HepG2 (cell line): ENCODE results near the gene TPGS1. TPM values are rescaled to one million over a fixed set of nuclear protein-coding genes. Genes with fewer than 3 reads are reported as not detected.
A peak's percentile ranks its signal among the peaks of the same experiment; 100 is the strongest.

Experiments
- AGO1 ChIP-seq: fragments of 200-400 bp; formaldehyde crosslinking; IDR thresholded peaks from 2 replicates; pipeline ENCODE4 v1.6.1; 2017; ENCODE audit warnings: mild to moderate bottlenecking, low read depth, low read length, moderate library complexity; ENCODE audit not compliant: poor library complexity, severe bottlenecking
- ATF6 ChIP-seq: sonication (generic); formaldehyde crosslinking; conservative IDR thresholded peaks from 2 replicates; pipeline ENCODE4 v1.4.0; 2020; ENCODE audit warnings: missing genetic modification reagents
- DMTF1 ChIP-seq: sonication (generic); formaldehyde crosslinking; IDR thresholded peaks from 2 replicates; pipeline ENCODE4 v1.4.0; 2020; ENCODE audit warnings: mild to moderate bottlenecking, missing genetic modification reagents
- EED ChIP-seq: sonication (generic); formaldehyde crosslinking; IDR thresholded peaks from 2 replicates; pipeline ENCODE4 v1.5.0; 2020; ENCODE audit warnings: mild to moderate bottlenecking, missing genetic modification reagents
- ETV5 ChIP-seq: IDR thresholded peaks from 2 replicates; pipeline ENCODE4 v1.6.1; 2018; ENCODE audit warnings: missing biosample characterization, missing genetic modification reagents, inconsistent platforms, borderline replicate concordance
- FOXK2 ChIP-seq: fragments of 450-650 bp; IDR thresholded peaks from 2 replicates; pipeline ENCODE4 v1.6.1; 2016
- GPN1 ChIP-seq: sonication (generic); formaldehyde crosslinking; IDR thresholded peaks from 2 replicates; pipeline ENCODE4 v1.5.1; 2020; ENCODE audit warnings: missing genetic modification reagents, borderline replicate concordance
- GTF2F1 ChIP-seq: fragments of 150-350 bp; IDR thresholded peaks from 2 replicates; pipeline ENCODE4 v1.6.1; 2014; ENCODE audit warnings: low read length
- HDAC6 ChIP-seq: fragments of 200-600 bp; sonication (generic); IDR thresholded peaks from 2 replicates; pipeline ENCODE4 v1.7.0; 2017; ENCODE audit warnings: mild to moderate bottlenecking, antibody characterized with exemption, low read length, low read depth
- HMGA1 ChIP-seq: sonication (generic); formaldehyde crosslinking; conservative IDR thresholded peaks from 2 replicates; pipeline ENCODE4 v1.4.0; 2020; ENCODE audit warnings: missing genetic modification reagents
- HOXD1 ChIP-seq: sonication (generic); formaldehyde crosslinking; IDR thresholded peaks from 2 replicates; pipeline ENCODE4 v1.5.0; 2020; ENCODE audit warnings: missing genetic modification reagents
- IRF9 ChIP-seq: sonication (generic); formaldehyde crosslinking; IDR thresholded peaks from 2 replicates; pipeline ENCODE4 v1.8.0; 2022; ENCODE audit warnings: missing genetic modification reagents, mild to moderate bottlenecking, borderline replicate concordance
- KAT8 ChIP-seq: IDR thresholded peaks from 2 replicates; pipeline ENCODE4 v1.6.1; 2016; ENCODE audit warnings: missing genetic modification reagents, missing compliant biosample characterization
- MED13 ChIP-seq: sonication (generic); formaldehyde crosslinking; IDR thresholded peaks from 2 replicates; pipeline ENCODE4 v1.5.0; 2020; ENCODE audit warnings: missing genetic modification reagents
- NFKB2 ChIP-seq: sonication (generic); formaldehyde crosslinking; IDR thresholded peaks from 2 replicates; pipeline ENCODE4 v1.4.0; 2020; ENCODE audit warnings: missing genetic modification reagents, borderline replicate concordance
- NRL ChIP-seq: sonication (generic); formaldehyde crosslinking; IDR thresholded peaks from 2 replicates; pipeline ENCODE4 v1.5.0; 2020; ENCODE audit warnings: missing genetic modification reagents, mild to moderate bottlenecking, moderate library complexity, borderline replicate concordance
- SOX5 ChIP-seq: IDR thresholded peaks from 2 replicates; pipeline ENCODE4 v1.6.1; 2016; ENCODE audit warnings: borderline replicate concordance
- STAT6 ChIP-seq: sonication (generic); formaldehyde crosslinking; IDR thresholded peaks from 2 replicates; pipeline ENCODE4 v1.4.0; 2020; ENCODE audit warnings: missing genetic modification reagents, mild to moderate bottlenecking, borderline replicate concordance
- TOE1 ChIP-seq: sonication (generic); formaldehyde crosslinking; IDR thresholded peaks from 2 replicates; pipeline ENCODE4 v1.4.0; 2020; ENCODE audit warnings: mild to moderate bottlenecking, missing genetic modification reagents
- ZNF383 ChIP-seq: sonication (generic); formaldehyde crosslinking; IDR thresholded peaks from 2 replicates; pipeline ENCODE4 v1.4.0; 2020; ENCODE audit warnings: missing genetic modification reagents, mild to moderate bottlenecking, borderline replicate concordance
- ZNF501 ChIP-seq: sonication (generic); formaldehyde crosslinking; IDR thresholded peaks from 2 replicates; pipeline ENCODE4 v1.5.1; 2020; ENCODE audit warnings: mild to moderate bottlenecking, moderate library complexity, missing genetic modification reagents
- ZNF883 ChIP-seq: sonication (generic); formaldehyde crosslinking; IDR thresholded peaks from 2 replicates; pipeline ENCODE4 v1.5.1; 2020; ENCODE audit warnings: mild to moderate bottlenecking, missing genetic modification reagents; ENCODE audit errors: not compliant biosample characterization
- polyA plus RNA-seq, 8 experiments: library from polyadenylated mRNA; depleted of rRNA in 3 of 8; stranded (reverse) in 7 of 8; unstranded in 1 of 8; fragments of >200 nt; fragmentation: Illumina TruSeq in 4 of 8; extraction: Trizol in 4 of 8; gene quantifications; 2 replicates each; pipeline versions ENCODE4 v1.2.1 to v1.2.3, GENCODE V29; 2011 to 2016; ENCODE audit warnings: low read depth in 4 of 8, missing spikeins in 1 of 8, mixed read lengths in 1 of 8; ENCODE audit not compliant: insufficient read depth in 1 of 8
- total RNA-seq, 5 experiments: library from RNA; depleted of rRNA; stranded (reverse); fragments of >200 nt; fragmentation: Illumina TruSeq; extraction: Trizol; gene quantifications; 2 replicates each; pipeline ENCODE4 v1.2.3, GENCODE V29; 2016; ENCODE audit warnings: low read depth in 1 of 5

The TPGS1 gene
- total and polyA plus RNA-seq, 2 of the 13 experiments (the other 11 are each of a cell fraction or from before 2014, with no cell fraction given): 1.1 to 6.2 TPM

GRCh38 chr19:507286-508203 is at the start of gene TPGS1 (continued):
- TF ChIP-seq DMTF1 (CRISPR knock-in tag) (no peak), FOXK2 (peak; percentile 69), NFKB2 (peak; percentile 69; the same call in 1 of the 2 replicates), ATF6 (CRISPR knock-in tag) (no peak), AGO1 (no peak), ZNF383 (CRISPR knock-in tag) (no peak), ZNF501 (CRISPR knock-in tag) (peak; percentile 75), ZNF883 (CRISPR knock-in tag) (no peak), IRF9 (CRISPR knock-in tag) (no peak; the same call in 1 of the 2 replicates), KAT8 (CRISPR knock-in tag) (peak; percentile 58; the same call in 1 of the 2 replicates), HDAC6 (no peak), TOE1 (CRISPR knock-in tag) (no peak), SOX5 (CRISPR knock-in tag) (no peak), NRL (no peak), HMGA1 (CRISPR knock-in tag) (no peak), STAT6 (CRISPR knock-in tag) (no peak; the same call in 1 of the 2 replicates), GTF2F1 (no peak), HOXD1 (CRISPR knock-in tag) (peak; percentile 66), EED (CRISPR knock-in tag) (no peak), MED13 (CRISPR knock-in tag) (0 out of 2 replicates have a peak, but pooled peaks have one; percentile 45), ETV5 (peak; percentile 77), GPN1 (CRISPR knock-in tag) (no peak)
